Breast epithelium (tissue), 3 donors: Measurements from ENCODE around the gene BRD7.

Experiments
- POLR2A ChIP-seq: fragments of 450-650 bp; IDR thresholded peaks from one replicate; pipeline ENCODE4 v1.6.1; 2016; ENCODE audit warnings: antibody characterized with exemption, mild to moderate bottlenecking, moderate library complexity
- TF ChIP-seq, protein P1 (sequence below), 3 donors: fragments of 450-650 bp; IDR thresholded peaks; one replicate each; pipeline ENCODE4 v1.5.1; 2016 to 2017; ENCODE audit warnings: antibody characterized with exemption in 3 of 3, mild to moderate bottlenecking in 3 of 3, moderate library complexity in 3 of 3

- TF ChIP-seq, protein P1, sequence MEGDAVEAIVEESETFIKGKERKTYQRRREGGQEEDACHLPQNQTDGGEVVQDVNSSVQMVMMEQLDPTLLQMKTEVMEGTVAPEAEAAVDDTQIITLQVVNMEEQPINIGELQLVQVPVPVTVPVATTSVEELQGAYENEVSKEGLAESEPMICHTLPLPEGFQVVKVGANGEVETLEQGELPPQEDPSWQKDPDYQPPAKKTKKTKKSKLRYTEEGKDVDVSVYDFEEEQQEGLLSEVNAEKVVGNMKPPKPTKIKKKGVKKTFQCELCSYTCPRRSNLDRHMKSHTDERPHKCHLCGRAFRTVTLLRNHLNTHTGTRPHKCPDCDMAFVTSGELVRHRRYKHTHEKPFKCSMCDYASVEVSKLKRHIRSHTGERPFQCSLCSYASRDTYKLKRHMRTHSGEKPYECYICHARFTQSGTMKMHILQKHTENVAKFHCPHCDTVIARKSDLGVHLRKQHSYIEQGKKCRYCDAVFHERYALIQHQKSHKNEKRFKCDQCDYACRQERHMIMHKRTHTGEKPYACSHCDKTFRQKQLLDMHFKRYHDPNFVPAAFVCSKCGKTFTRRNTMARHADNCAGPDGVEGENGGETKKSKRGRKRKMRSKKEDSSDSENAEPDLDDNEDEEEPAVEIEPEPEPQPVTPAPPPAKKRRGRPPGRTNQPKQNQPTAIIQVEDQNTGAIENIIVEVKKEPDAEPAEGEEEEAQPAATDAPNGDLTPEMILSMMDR (IDR thresholded peaks at IDR 0.05): no peak
- no peak for TF ChIP-seq POLR2A
Measured at GRCh38 chr16:50303041-50303604, 65.7 kb downstream of the BRD7 start.
